ENCODE data around the gene GPR27.

Gene GPR27

DNA sequence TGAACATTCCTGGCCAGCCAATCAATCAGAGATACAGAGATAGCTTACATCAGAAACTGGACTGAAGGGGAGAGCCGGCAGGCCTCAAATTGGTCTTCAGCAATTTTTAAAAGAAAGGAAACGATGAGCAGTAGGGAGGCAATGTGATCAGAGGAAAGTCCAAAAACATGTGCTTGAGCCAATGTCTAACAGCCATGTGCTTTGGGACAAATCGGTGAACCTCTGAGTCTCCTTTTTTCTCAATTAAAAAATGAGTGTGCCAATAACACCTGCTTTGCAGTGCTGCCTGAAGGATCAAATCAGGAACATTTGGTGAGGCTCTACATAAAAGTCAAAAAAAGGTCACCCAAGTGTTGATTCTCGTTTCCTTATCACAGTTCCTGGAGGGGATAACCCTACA is 21.0 kb upstream of the GPR27 start:
- no peaks in the 10 kb centered on the region for H3K36me3 ChIP-seq (ENCODE audit: control insufficient read depth in 2 of 2, insufficient read depth in 1 of 2, low read length in 2 of 2)
- ChIA-PET POLR2A (no interaction called here), CTCF (interaction anchor here (0.6 to 0.7 kb wide), 2 partner anchors 132 to 1025 kb away, joined by 3 to 4 read pairs; no protein-coding TSS in a partner anchor)
- no peaks in the 10 kb centered on the region for H3K9me3 ChIP-seq (ENCODE audit: control insufficient read depth, insufficient read depth, low read depth, low read length)
- H3K27ac ChIP-seq (ENCODE audit: extremely low read depth, low read depth, low read length), result no peak overlapping the region
- no peaks in the 10 kb centered on the region for H3K4me1 ChIP-seq (ENCODE audit: control insufficient read depth, insufficient read depth, low read length)
- no peak overlapping the region for H3K4me3 ChIP-seq (ENCODE audit: low read depth, low read length)
- TF ChIP-seq, protein P1, sequence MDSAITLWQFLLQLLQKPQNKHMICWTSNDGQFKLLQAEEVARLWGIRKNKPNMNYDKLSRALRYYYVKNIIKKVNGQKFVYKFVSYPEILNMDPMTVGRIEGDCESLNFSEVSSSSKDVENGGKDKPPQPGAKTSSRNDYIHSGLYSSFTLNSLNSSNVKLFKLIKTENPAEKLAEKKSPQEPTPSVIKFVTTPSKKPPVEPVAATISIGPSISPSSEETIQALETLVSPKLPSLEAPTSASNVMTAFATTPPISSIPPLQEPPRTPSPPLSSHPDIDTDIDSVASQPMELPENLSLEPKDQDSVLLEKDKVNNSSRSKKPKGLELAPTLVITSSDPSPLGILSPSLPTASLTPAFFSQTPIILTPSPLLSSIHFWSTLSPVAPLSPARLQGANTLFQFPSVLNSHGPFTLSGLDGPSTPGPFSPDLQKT (IDR thresholded peaks at IDR 0.05; ENCODE audit: borderline replicate concordance, low read depth, low read length), result no peak
- TF ChIP-seq ZNF529 (tag by site-specific recombination; IDR thresholded peaks at IDR 0.05; ENCODE audit: insufficient replicate concordance), result no peak
- no peak for TF ChIP-seq MYNN (tag by site-specific recombination; IDR thresholded peaks at IDR 0.05; ENCODE audit: borderline replicate concordance)
- no peak for TF ChIP-seq YY1 (tag by site-specific recombination; IDR thresholded peaks at IDR 0.05)
- TF ChIP-seq ZNF747 (tag by site-specific recombination; IDR thresholded peaks at IDR 0.05), result no peak
- no peak for TF ChIP-seq MEIS1 (CRISPR knock-in tag; IDR thresholded peaks at IDR 0.05; ENCODE audit: borderline replicate concordance)
- no peak for TF ChIP-seq ZNF202 (tag by site-specific recombination; IDR thresholded peaks at IDR 0.05; ENCODE audit: borderline replicate concordance)

DNA sequence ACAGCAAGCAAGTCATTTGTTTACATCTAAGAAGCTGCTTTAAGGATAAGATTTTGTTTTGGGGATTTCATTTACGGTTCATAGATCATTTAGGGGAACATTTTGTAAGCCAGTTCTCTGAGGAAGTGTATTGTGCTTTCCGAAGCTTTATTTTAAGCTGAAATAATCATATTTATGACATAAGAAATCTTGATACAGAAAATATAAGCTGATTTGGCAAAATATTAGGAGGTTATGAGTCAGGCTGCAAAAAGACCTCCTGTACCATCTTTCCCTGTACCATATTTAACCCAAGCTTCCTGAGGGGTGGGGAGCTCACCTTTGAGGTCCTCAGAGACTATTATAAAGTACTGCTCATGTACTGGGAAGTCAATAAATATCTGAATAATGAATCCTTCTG is 20.3 kb upstream of the GPR27 start:
- ChIA-PET CTCF (interaction anchor here (0.6 kb wide), 1 partner anchor 13 kb away, joined by 3 read pairs; no protein-coding TSS in a partner anchor), POLR2A (no interaction called here)
- H3K9me3 ChIP-seq (ENCODE audit: control insufficient read depth, insufficient read depth, low read depth, low read length), result no peaks in the 10 kb centered on the region
- no peaks in the 10 kb centered on the region for H3K36me3 ChIP-seq (ENCODE audit: control insufficient read depth in 2 of 2, insufficient read depth in 1 of 2, low read length in 2 of 2)
- H3K4me1 ChIP-seq (ENCODE audit: control insufficient read depth, insufficient read depth, low read length), result no peaks in the 10 kb centered on the region
- TF ChIP-seq ZNF184 (tag by site-specific recombination; IDR thresholded peaks at IDR 0.05), result no peak
- TF ChIP-seq ZNF560 (tag by site-specific recombination; IDR thresholded peaks at IDR 0.05; ENCODE audit: borderline replicate concordance), result no peak
- TF ChIP-seq ZBTB20 (tag by site-specific recombination; IDR thresholded peaks at IDR 0.05), result no peak
- no peak for TF ChIP-seq ZNF843 (tag by site-specific recombination; IDR thresholded peaks at IDR 0.05)
- no peak for TF ChIP-seq ZNF416 (tag by site-specific recombination; IDR thresholded peaks at IDR 0.05)
- no peak for TF ChIP-seq ZNF121 (tag by site-specific recombination; IDR thresholded peaks at IDR 0.05)
- TF ChIP-seq ZNF654 (tag by site-specific recombination; IDR thresholded peaks at IDR 0.05; ENCODE audit: low read depth), result no peak
- TF ChIP-seq, protein P1 (IDR thresholded peaks at IDR 0.05; ENCODE audit: borderline replicate concordance, low read depth, low read length), result no peak
- TF ChIP-seq ZNF555 (tag by site-specific recombination; conservative IDR thresholded peaks at IDR 0.05), result no peak
- no peak for TF ChIP-seq ZNF221 (tag by site-specific recombination; IDR thresholded peaks at IDR 0.05; ENCODE audit: borderline replicate concordance)
- TF ChIP-seq, protein P2, sequence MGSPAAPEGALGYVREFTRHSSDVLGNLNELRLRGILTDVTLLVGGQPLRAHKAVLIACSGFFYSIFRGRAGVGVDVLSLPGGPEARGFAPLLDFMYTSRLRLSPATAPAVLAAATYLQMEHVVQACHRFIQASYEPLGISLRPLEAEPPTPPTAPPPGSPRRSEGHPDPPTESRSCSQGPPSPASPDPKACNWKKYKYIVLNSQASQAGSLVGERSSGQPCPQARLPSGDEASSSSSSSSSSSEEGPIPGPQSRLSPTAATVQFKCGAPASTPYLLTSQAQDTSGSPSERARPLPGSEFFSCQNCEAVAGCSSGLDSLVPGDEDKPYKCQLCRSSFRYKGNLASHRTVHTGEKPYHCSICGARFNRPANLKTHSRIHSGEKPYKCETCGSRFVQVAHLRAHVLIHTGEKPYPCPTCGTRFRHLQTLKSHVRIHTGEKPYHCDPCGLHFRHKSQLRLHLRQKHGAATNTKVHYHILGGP (tag by site-specific recombination; IDR thresholded peaks at IDR 0.05), result no peak
- TF ChIP-seq GLIS1 (tag by site-specific recombination; IDR thresholded peaks at IDR 0.05), result no peak
- TF ChIP-seq ZNF521 (tag by site-specific recombination; IDR thresholded peaks at IDR 0.05), result no peak
- TF ChIP-seq OVOL3 (tag by site-specific recombination; IDR thresholded peaks at IDR 0.05), result no peak
- TF ChIP-seq, protein P3, sequence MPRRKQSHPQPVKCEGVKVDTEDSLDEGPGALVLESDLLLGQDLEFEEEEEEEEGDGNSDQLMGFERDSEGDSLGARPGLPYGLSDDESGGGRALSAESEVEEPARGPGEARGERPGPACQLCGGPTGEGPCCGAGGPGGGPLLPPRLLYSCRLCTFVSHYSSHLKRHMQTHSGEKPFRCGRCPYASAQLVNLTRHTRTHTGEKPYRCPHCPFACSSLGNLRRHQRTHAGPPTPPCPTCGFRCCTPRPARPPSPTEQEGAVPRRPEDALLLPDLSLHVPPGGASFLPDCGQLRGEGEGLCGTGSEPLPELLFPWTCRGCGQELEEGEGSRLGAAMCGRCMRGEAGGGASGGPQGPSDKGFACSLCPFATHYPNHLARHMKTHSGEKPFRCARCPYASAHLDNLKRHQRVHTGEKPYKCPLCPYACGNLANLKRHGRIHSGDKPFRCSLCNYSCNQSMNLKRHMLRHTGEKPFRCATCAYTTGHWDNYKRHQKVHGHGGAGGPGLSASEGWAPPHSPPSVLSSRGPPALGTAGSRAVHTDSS (tag by site-specific recombination; IDR thresholded peaks at IDR 0.05), result no peak
- TF ChIP-seq, protein P4, sequence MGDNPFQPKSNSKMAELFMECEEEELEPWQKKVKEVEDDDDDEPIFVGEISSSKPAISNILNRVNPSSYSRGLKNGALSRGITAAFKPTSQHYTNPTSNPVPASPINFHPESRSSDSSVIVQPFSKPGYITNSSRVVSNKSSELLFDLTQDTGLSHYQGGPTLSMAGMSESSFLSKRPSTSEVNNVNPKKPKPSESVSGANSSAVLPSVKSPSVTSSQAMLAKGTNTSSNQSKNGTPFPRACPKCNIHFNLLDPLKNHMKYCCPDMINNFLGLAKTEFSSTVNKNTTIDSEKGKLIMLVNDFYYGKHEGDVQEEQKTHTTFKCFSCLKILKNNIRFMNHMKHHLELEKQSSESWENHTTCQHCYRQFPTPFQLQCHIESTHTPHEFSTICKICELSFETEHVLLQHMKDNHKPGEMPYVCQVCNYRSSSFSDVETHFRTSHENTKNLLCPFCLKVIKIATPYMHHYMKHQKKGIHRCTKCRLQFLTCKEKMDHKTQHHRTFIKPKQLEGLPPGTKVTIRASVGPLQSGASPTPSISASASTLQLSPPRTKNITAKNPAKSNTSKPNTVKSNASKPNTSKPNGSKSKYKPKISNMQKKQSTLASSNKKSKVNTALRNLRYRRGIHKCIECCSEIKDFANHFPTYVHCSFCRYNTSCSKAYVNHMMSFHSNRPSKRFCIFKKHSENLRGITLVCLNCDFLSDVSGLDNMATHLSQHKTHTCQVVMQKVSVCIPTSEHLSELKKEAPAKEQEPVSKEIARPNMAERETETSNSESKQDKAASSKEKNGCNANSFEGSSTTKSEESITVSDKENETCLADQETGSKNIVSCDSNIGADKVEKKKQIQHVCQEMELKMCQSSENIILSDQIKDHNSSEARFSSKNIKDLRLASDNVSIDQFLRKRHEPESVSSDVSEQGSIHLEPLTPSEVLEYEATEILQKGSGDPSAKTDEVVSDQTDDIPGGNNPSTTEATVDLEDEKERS (tag by site-specific recombination; IDR thresholded peaks at IDR 0.05), result no peak
- TF ChIP-seq ZNF596 (tag by site-specific recombination; IDR thresholded peaks at IDR 0.05), result no peak
- no peak overlapping the region for H3K4me3 ChIP-seq (ENCODE audit: low read depth, low read length)
- no peak overlapping the region for H3K27ac ChIP-seq (ENCODE audit: extremely low read depth, low read depth, low read length)

Measured in HEK293 (cell line).